Muscle of back (tissue), 13 donors: ENCODE results near the gene NPAS2. TPM values are rescaled to one million over a fixed set of nuclear protein-coding genes. Genes with fewer than 3 reads are reported as not detected.

Experiments
- DNase-seq, 3 donors: peaks; one replicate each; pipeline versions ENCODE4 v3.0.0 to v3.0.0-alpha.2; 2013
- long read RNA-seq, 9 donors: transcript quantifications; one replicate each; lab custom pipeline, GENCODE V29; 2026
- polyA plus RNA-seq, 10 donors: library from polyadenylated mRNA; unstranded; fragments of 120-200 nt; gene quantifications; one replicate each; pipeline ENCODE4 v1.2.1, GENCODE V29; 2013; ENCODE audit not compliant: insufficient read length in 10 of 10

Gene NPAS2
- 10 to 100 TPM in 7 of 10 donors, 1 to 10 TPM in 3; 6.1 to 12.1 (median 10.5) TPM for polyA plus RNA-seq
- long read RNA-seq, donor 1, result 0 reads
- long read RNA-seq, donor 2, partial matches to known transcripts, result 0 of 1 reads
- long read RNA-seq, donor 2, other reads (novel, unspliced or antisense), result 0 of 1 reads
- long read RNA-seq, donor 3, result 0 reads
- long read RNA-seq, donor 4, result 0 reads
- long read RNA-seq, donor 5, full-length matches to known transcripts, result 2 of 2 reads
- long read RNA-seq, donor 5, partial matches to known transcripts, result 0 of 2 reads
- long read RNA-seq, donor 5, other reads (novel, unspliced or antisense), result 0 of 2 reads
- long read RNA-seq, donor 6, full-length matches to known transcripts, result 1 of 1 reads
- long read RNA-seq, donor 6, partial matches to known transcripts, result 0 of 1 reads
- long read RNA-seq, donor 6, other reads (novel, unspliced or antisense), result 0 of 1 reads
- long read RNA-seq, donor 7, result 0 reads
- long read RNA-seq, donor 8, result 0 reads
- long read RNA-seq, donor 9, result 0 reads

DNA sequence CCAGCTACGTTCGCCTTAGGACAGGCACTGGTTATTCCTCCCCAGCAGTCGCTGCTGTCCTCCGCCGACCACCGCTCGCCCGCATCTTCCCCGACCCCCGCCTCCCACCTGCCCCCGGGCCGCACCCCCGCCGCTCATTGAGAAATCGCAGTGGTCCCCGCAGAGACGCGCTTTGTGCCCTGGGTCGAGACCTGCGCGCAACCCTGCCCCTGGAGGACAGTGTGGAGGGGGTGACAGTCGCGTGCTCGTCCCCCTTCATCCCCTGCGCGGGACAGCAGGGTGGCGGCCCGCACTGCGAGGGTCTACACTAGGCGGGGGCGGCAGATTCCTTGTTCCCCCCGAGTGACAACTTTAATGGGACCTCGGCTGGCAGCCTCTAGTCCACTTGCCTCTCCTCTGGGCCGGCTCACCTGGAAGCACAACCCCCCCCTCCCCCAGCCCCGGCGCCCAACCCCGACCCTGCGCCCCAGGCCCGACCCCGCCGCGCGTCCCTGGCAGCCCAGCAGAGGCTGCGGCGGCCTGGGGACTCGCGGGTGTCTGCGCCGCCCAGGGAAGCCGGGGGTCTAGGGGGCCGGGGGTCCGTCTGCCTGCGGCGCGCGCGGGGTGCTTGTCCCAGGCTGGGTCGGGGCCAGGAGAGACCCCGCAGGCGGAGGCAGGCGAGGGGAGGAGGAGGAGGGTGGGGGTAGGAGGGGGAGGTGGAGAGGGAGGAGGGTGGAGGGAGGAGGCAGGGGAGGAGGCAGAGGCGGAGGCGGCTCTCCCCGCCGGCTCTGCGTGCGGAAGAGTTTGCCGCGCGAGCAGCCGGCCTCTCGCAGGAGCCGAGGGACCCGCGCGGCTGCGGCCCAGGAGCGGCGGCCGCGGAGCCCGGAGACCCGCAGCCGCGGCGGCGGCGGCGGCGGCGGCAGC lies at the start of gene NPAS2:
Gene NPAS2, plus strand, starts transcription at position 770 of the 903 bp plus-strand sequence. CDS start 84,616 bp downstream, outside the sequence.
- peak; percentile 43 to 84 (median 68) for DNase-seq

DNA sequence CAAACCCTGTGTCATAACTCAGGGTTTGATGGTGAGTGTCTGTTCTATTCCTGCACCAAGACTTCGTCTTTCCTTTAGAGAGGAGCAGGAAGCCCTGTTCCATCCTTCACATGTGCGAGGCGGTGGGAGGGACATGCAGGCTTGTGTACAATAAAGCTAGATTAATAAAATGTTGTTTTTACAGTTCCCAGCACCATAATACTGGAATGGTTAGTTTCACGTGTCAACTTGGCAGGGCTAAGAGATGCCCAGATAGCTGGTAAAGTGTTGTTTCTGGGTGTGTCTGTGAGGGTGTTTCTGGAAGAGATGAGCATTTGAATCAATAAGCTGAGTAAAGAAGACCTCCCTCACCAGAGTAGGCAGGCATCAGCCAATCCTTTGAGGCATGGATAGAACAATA lies 48.8 kb upstream of the NPAS2 start:
- DNase-seq, result no peak

DNA sequence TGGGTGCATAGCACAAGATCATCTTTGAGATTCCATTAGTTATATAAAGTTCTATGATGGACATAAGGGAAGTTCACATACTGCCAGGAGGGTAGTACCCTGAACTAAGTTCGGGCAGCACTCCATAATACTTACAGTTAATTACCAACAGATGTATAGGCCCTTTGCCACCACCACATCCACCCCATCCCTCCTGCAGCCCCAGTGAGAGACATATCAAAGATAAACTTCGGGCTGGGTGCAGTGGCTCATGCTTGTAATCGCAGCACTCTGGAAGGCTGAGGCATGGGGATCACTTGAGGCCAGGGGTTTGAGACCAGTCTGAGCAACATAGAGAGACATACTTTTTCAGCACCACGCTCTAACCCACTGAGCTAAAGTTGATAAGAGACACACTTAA lies 46.4 kb upstream of the NPAS2 start:
- no peak for DNase-seq

DNA sequence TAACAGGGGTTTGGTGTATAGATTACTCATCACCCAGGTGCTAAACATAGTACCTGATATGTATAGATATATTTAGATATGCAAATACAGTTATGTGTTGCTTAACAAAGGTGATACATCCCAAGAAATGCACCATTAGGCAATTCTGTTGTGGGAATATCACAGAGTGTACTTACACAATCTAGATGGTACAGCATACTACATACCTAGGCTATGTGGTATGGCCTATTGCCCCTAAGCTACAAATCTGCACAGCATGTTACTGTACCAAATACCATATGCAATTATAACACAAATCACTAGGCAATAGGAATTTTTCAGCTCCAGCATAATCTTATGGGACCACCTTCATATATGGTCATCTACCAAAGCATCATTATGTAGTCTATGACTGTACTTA lies 43.5 kb upstream of the NPAS2 start:
- no peak for DNase-seq

- peak in 1 of 3 donors; percentile 69 for DNase-seq
Observed at GRCh38 chr2:100778637-100779450, 41.1 kb upstream of the NPAS2 start.

DNA sequence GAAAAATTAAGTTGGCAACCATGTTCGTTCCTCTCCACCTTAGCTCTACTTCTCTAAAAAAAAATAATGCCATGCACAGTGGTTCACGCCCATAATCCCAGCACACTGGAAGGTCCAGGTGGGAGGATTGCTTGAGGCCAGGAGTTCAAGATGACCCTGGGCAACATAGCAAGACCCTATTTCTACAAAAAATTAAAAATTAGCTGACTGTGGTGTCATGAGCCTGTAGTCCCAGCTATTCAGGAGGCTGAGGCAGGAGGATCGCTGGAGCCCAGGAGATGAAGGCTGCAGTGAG lies 40.1 kb upstream of the NPAS2 start:
- no peak for DNase-seq

GRCh38 chr2:100780203-100781008 lies 39.5 kb upstream of the NPAS2 start:
- DNase-seq, result peak in 2 of 3 donors; percentile 14 to 34

- DNase-seq, result no peak
Observed at GRCh38 chr2:100781009-100781325, 39.0 kb upstream of the NPAS2 start.

DNA sequence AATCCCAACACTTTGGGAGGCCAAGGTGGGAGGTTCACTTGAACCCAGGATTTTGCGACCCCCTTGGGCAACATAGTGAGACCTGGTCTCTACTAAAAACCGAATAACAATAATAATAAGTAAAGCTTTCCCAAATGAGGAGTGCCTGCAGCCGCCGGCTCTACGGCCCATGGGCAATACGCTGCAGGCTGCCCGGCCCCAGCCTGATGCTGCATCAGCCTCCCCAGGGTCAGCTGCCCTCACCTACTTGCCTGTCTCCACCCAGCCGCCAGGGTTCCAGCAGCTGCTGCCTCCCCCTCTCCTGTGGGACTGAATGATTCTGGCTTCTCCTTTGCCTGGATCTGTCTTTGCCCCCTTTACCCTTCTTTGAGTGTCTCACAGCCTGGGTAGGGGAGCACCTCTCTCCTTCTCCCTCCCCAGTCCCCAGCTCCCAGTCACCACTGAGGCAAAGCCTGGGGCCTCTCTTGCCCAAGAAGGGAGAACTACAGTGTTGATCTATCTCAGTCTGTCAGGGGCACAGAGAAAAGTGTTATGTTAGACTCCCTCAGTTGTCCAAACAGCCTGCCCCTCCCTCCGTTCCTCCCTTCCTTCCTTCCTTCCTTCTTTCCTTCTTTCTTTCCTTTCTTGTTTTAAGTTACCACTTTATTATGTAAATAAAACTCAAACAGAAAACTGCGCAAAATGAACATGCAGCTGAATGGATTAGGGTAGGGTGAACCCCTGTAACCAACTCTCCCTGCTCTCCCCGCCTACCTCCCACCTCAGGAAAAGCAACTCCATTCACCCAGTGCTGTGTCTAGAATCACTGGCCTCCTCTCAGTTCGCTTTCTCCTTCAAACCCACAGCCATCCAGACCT lies 38.2 kb upstream of the NPAS2 start:
- DNase-seq, result no peak

GRCh38 chr2:100782380-100782878 lies 37.5 kb upstream of the NPAS2 start:
- no peak for DNase-seq

GRCh38 chr2:100783987-100784386 lies 36.0 kb upstream of the NPAS2 start:
- no peak for DNase-seq

GRCh38 chr2:100784681-100785080 lies 35.3 kb upstream of the NPAS2 start:
- no peak for DNase-seq

- DNase-seq, result no peak
Observed at GRCh38 chr2:100785626-100786296, 34.2 kb upstream of the NPAS2 start.

DNA sequence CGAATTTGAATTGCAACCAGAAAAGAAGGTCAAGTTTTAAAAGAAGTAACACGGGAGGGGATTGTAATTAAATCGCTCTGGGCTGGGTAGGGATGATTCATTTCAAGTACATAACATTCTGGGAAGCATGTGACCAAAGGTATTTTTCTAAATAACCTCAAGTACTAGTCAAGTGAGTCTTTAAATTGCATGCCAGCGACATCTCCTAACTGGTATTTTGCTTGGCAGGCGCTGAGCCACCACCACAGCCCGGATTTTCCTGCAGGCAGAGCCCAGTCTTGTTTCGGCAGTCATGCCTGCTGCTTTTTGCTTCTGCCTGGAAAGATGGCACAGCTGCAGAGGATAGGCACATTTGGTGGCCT lies 33.7 kb upstream of the NPAS2 start:
- DNase-seq, result peak in 1 of 3 donors; percentile 53

DNA sequence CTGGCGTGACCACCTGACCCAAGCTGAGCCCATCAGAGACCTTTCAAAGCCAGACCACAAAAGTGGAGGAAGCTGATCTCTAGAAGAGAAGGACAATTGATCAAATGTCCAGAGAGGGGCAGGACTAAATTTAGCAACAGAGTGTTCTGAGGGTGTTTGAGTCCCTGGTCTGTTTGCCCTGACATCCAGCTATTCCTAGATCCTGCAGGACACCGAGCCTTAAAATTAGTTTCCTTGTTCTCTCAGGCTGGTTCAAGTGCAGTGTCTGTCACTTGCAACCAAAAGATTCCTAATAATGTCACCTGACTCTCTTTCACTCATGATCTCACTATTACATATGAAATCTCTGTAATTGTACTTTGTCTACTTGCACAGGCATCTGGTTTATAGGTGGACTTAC lies 33.0 kb upstream of the NPAS2 start:
- DNase-seq, result no peak

- DNase-seq, result no peak
Observed at GRCh38 chr2:100789361-100789760, 30.6 kb upstream of the NPAS2 start.

GRCh38 chr2:100791294-100791935 lies 28.5 kb upstream of the NPAS2 start:
- no peak for DNase-seq

- no peak for DNase-seq
Observed at GRCh38 chr2:100791936-100792308, 28.0 kb upstream of the NPAS2 start.

GRCh38 chr2:100793220-100793619 lies 26.7 kb upstream of the NPAS2 start:
- DNase-seq, result no peak
